NCI-H226 (cell line): ENCODE results near the gene OSBPL8.
"Not testable (repeated sequence)": the region's sequence is repeated elsewhere in the genome, so short reads cannot be mapped to it uniquely, and the experiment has no call there.

Experiments
- DNase-seq: peaks from one replicate; pipeline ENCODE4 v3.0.0-alpha.2; 2015

OSBPL8 gene

DNA sequence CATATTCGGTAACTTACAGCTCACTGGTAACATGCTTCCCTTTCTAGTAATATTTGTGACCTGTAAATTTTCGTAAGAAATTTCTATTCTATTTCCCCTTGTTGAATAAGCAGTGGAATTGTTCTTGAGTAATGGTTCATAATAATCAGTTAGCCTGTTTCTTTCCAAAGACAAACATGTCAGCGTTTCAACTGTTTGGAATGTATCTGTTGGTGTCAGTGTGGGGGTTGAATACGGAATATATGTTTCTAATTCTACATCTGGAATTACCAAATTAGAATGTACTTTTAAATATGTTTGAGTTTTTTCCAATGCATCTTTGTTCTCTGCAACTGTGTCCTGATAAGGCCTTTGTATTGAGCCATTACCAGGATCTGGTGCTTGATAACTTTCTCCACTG is 213.3 kb downstream of the OSBPL8 start:
- DNase-seq, result no peak

DNA sequence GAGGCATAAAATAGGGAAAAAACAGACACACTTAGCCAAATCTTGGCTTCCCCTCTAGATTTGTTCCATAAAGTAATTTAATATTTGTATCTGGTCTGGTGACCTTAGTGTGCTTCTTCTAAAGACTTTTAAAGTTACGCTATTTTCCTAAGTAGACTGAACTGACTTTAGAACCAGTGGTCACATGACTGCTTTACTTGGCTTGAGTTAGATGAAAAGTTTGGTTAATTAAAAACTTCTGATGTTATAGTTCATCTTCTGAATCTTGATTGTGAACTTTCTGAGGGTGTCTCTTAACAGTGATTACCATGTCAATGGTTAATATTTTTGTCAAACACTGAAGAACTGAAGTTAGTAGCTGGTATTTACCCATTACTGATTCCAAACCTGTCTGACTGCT is 214.0 kb downstream of the OSBPL8 start:
- DNase-seq, result no peak

- DNase-seq, result peak; percentile 72
Observed at GRCh38 chr12:76341436-76342030, 218.0 kb downstream of the OSBPL8 start.

- no peak for DNase-seq
Observed at GRCh38 chr12:76340680-76341435, 218.7 kb downstream of the OSBPL8 start.

DNA sequence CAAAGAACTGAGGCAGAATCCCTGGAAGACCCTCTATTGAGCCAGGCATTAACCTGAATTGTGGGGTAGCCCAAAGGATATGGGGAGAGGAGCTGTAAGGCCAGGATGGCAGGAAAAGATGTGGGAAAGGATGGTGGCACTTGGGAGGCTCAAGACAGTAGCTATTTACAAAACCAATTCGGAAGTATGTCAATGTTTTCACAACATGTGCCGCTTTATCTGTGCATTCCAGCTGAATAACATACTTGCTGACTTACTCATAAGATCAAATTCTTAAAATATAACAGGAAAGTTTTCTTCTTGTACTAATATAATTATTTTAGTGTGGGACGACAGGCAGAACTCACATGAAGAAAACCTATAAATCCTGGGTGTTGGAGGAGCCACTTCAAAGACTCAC is 222.0 kb downstream of the OSBPL8 start:
- peak; percentile 68 for DNase-seq

- DNase-seq, result no peak
Observed at GRCh38 chr12:76332606-76333005, 227.0 kb downstream of the OSBPL8 start.

GRCh38 chr12:76329606-76330005 is 230.0 kb downstream of the OSBPL8 start:
- no peak for DNase-seq

DNA sequence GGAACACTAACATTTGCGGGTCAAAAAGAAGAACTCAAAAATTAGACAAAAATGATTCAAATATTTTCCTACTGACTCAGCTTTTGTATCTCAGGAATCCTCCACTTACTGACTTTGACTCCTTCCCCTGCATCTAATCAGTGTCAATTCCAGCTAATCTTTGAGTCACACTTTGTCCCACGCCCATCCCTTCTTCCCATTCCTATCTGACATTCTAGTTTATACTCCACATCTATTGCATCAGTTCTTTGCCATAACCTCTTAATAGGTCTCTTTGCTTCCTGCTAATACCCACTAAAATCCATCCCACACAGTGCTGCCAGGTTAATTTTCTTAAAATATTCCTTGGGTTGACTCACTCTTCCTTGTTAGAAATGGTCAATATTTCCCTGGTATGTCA is 230.4 kb downstream of the OSBPL8 start:
- DNase-seq, result peak; percentile 99

DNA sequence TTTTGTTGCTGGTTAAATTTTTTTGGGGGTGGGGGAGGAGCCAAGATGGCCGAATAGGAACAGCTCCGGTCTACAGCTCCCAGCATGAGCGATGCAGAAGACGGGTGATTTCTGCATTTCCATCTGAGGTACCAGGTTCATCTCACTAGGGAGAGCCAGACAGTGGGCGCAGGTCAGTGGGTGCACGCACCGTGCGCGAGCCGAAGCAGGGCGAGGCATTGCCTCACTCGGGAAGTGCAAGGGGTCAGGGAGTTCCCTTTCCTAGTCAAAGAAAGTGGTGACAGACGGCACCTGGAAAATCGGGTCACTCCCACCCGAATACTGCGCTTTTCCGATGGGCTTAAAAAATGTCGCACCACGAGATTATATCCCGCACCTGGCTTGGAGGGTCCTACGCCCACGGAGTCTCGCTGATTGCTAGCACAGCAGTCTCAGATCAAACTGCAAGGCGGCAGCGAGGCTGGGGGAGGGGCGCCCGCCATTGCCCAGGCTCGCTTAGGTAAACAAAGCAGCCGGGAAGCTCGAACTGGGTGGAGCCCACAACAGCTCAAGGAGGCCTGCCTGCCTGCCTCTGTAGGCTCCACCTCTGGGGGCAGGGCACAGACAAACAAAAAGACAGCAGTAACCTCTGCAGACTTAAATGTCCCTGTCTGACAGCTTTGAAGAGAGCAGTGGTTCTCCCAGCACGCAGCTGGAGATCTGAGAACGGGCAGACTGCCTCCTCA is 239.8 kb downstream of the OSBPL8 start:
- not testable (repeated sequence) for DNase-seq

DNA sequence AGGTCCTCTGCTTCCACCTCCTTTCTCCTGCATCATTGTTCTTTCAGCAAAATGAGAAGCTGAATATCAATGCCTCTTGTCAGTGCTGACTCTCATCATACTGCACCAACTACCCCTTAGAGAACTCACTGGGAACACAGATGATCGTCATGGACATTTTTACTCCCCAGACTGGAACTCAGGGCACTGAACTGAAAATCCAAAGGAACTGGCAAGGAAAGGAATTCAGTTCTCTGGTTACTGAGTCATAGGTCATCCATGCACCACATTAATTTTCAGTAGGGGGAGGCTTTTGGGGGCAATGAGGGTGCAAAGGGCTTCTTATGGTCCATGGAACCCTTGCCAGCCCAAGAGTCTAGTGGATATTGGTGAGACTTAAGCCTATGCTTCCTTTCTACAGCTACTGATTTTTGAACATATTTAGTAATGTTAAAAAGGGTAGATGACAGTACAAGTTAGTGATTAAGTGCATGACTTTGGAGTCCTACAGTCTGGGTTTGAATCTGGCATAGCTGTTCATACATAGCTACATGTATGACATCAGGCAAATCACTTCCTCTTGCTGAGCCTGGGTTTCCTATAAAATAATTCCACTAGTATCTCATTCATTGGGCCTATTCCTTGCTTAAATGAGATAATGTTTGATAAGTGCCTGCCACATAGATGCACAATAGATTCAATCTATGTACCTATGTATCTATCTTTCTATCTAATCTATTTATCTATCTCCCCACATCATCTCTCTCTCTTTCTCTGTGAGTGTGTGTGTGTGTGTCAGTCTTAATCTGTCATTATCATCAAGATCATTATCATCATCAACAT is 240.6 kb downstream of the OSBPL8 start:
- peak; percentile 48 for DNase-seq

DNA sequence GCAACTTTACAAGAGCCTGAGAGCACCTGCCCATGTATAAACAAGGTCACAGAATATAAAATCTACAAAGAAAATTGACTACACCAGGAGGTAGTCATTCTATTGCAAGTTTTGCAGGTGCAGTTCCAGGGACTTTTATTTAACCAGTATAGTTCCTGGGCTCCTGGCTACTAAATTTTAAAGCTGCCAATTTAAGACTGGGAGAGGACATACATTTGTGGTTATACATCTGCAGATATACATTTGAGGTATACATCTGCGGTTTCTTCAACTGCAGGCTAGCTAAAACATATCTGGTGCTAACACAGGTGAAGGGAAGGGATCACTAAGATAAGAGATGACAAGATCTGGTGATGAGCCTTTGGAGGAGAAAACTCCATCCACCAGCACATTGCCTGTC is 241.6 kb downstream of the OSBPL8 start:
- DNase-seq, result no peak

GRCh38 chr12:76316468-76316867 is 243.1 kb downstream of the OSBPL8 start:
- DNase-seq, result no peak

DNA sequence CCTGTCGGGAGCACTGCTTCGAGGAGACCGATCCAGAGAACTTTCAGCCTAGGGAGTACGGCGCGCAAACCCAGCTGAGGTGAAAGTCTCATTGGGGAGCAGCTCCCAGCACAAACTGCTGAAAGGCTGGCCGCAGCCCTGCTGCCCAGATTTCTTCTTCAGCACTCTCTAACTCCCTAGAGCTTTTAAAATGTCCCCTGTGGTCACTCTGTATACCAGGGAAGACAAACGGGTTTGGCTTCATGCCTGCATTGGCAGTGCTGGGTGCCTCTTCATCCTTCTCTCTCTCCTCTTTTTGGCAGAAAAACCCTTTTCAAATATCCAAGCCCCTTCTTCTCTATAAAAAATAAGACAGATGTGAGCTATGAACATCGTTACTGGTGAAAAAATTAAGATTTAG is 246.3 kb downstream of the OSBPL8 start:
- DNase-seq, result no peak

DNA sequence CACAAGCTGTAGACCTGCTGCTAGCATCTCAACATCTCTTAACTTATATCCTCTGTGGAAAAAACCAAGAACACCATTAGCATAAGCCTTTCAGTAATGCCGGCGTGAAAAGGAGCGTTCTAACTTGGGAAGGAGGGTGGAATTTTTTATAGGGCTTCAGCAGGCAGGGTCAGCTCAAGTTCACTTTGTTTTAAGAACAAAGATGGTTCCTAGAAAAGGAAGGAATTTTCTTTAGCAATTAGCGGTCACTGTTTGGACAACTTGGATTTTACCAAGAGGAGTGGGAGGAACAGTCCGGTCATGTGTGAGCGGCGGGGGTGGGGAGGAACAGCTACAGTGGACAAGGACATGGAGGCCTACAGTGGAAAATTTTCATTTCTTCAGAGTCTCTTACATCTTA is 247.3 kb downstream of the OSBPL8 start:
- no peak for DNase-seq

- DNase-seq, result peak; percentile 59
Observed at GRCh38 chr12:76311796-76312195, 247.8 kb downstream of the OSBPL8 start.

GRCh38 chr12:76310110-76310509 is 249.5 kb downstream of the OSBPL8 start:
- peak; percentile 96 for DNase-seq

- no peak for DNase-seq
Observed at GRCh38 chr12:76308866-76309265, 250.7 kb downstream of the OSBPL8 start.

- DNase-seq, result peak; percentile 33
Observed at GRCh38 chr12:76307083-76307482, 252.5 kb downstream of the OSBPL8 start.

DNA sequence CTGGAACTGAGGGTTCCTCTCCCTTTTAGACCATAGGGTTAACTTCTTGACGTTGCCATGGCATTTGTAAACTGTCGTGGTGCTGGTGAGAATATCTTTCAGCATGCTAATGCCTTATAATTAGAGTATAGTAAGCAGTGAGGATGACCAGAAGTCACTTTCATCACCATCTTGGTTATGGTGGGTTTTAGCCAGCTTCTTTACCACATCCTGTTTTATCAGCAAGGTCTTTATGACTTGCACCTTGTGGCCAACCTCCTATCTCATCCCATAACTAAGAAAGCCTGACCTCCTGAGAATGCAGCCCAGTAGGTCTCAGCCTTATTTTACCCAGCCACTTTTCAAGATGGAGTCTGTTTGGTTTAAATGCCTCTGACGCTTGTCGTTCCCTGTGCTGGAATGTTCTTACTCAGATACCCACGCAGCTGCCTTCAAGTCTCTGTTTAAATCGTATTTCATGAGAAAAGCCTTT is 255.5 kb downstream of the OSBPL8 start:
- peak; percentile 37 for DNase-seq

DNA sequence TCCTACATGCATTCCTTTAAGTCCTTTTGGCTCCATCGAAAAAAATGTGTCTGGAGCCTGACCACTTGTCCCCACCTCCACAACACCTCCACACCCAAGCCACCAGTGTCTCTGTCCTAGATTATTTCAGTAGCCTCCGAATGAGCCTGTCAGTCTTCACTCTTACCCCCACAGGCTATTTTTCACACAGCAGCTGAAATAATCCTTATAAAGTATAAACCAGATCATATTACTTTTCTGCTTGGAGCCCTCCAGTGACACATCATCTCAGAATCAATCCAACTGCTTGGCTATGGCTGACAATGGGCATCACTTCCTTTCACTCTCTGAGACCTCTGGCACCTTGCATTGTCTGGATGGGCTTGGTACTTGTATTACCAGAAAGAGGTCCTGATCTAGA is 256.2 kb downstream of the OSBPL8 start:
- no peak for DNase-seq
